Cardiac septum (tissue), 1 donor: ENCODE measurements around the gene CDK5RAP3. TPM values are rescaled to one million over a fixed set of nuclear protein-coding genes. Genes with fewer than 3 reads are reported as not detected.
"Not testable (repeated sequence)": the region's sequence is repeated elsewhere in the genome, so short reads cannot be mapped to it uniquely, and the experiment has no call there.

Source experiments
- DNase-seq: peaks from one replicate; pipeline ENCODE4 v3.0.0-alpha.2; 2020; ENCODE audit warnings: low spot score
- intact Hi-C: fragments of 100-400 bp; cut with DNase I; formaldehyde crosslinking; loops from one replicate; pipeline ENCODE4 v1.14.0; 2022
- long read RNA-seq: library from polyadenylated mRNA; unstranded; transcript quantifications from one replicate; pipeline ENCODE4 v2.0.0, GENCODE V29; 2021
- total RNA-seq: library from RNA; stranded (reverse); fragmentation: NEBNext Ultra II Directional; extraction: Animal tissue kit (Norgen Biotek cat#: 25700); gene quantifications from one replicate; pipeline ENCODE4 v1.2.1, GENCODE V29; 2021
- donor health status: DM: no; HTN: no; CAD: no.

Gene CDK5RAP3
- 58.2 TPM for total RNA-seq
- long read RNA-seq, transcript CDK5RAP3-201 (14 exons, 1,866 nt) = major isoform, 53 of 80 reads
- long read RNA-seq, partial matches to known transcripts = 15 of 80 reads
- long read RNA-seq, other reads (novel, unspliced or antisense) = 7 of 80 reads

DNA sequence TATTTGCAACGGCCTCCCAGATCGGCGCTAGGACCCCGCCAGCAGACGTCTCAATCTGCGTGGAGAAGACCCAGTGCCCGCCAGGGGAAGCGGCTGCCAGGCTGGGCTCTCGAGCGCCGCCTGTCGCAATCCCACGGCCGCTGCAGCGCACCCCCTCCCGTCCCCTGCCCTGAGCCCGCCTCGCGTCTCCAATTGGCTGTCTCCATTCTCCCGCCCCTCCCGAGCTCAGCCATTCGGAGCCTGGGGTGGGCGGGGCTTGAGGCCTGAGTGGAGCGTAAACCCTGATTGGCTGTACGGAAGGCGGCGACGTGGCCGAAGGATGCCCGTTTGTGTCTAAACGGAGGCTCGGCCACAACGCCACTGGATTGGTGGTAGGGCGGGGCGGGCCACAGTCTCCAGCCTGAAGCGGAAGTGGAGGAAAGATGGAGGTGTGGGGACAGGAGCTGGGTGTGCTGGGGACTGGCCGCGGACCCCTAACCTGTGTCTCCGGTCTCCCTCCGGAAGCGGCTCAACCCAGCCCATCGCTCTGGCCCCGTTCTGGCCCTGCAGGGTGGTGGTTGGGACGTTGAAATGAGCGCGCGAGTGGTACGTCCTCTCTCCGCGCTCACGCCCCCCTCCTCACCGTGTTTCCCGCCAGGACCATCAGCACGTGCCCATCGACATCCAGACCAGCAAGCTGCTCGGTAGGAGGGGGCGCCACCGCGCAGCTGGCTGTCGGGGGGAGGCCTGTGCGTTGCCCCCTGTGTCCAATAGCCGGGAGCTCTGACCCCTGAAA is at the start of gene CDK5RAP3:
TSS of gene CDK5RAP3 (plus strand) at position 389 of the 775 bp plus-strand sequence. CDS start at position 423, 34 bp downstream.
- intact Hi-C loops = loop anchor here (2.0 kb wide), 2 partner anchors 22 to 130 kb away; partner anchors contain the start of gene SCRN2
- DNase-seq = peak; percentile 100

GRCh38 chr17:47924785-47925677 is 45.9 kb upstream of the CDK5RAP3 start:
- intact Hi-C loops = no loop called here
- DNase-seq = no peak

DNA sequence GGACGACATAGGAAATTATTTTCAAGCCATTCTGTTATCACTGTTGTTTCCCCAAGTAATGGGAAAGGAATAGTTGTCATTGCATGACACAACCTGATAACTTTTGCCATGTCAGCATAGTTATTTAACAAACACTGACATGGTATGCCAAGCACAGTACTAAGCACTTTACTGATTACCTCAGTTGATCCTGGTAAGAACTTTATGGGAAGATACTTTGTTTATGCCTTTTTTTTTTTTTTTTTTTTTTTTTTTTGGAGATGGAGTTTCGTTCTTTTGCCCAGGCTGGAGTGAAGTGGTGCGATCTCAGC is 45.3 kb upstream of the CDK5RAP3 start:
- DNase-seq = no peak
- intact Hi-C loops = no loop called here

DNA sequence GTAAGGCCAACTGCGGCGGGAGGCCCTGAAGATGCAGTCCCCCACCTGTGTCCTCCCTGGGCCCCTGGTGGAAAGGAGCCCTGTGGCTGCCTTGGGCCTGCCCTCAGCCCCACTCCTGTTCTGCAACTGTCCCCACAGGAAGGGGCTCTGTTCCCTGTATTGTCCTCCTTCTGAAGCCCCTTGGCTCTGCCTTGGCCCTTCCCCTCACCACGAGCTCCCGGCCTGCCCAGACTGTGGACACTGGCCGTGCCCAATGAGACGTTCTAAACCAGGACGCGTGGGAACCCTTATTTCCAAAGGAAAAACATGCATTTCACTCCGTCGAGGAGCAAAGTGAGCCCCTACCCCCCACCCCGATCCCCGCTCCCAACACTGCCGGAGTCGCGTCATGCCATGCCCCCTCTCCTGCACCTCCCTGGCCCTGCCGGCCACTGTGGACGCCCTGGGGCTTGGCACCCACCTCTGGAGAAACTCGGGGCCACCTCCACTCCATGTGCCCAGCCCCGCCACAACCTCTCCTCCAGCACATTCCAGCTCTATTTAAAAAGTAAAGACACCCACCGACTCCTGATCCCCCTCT is 43.0 kb upstream of the CDK5RAP3 start:
- intact Hi-C loops = no loop called here
- no peak for DNase-seq

DNA sequence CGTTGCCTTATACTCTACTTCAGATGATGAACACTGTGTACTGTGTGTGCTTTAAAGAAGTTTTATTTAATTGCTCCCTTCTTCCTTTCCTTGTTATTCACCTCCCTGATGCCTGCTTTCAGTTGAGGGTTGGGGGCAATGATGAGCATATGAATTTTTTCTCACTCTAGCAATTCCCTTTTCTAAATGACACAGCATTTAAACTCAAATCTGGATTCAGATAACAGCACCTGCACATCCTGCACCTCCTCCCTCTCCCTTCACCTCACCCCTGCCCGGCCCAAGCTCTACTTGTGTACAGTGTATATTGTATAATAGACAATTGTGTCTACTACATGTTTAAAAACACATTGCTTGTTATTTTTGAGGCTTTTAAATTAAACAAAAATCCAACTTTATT is 42.5 kb upstream of the CDK5RAP3 start:
- no peak for DNase-seq
- intact Hi-C loops = no loop called here

- no peak for DNase-seq
- intact Hi-C loops = no loop called here
These were observed 41.5 kb upstream of the CDK5RAP3 start for GRCh38 chr17:47929218-47930000.

GRCh38 chr17:47931848-47932247 is 39.1 kb upstream of the CDK5RAP3 start:
- intact Hi-C loops = no loop called here
- no peak for DNase-seq

GRCh38 chr17:47934856-47935255 is 36.1 kb upstream of the CDK5RAP3 start:
- intact Hi-C loops = no loop called here
- DNase-seq = no peak

- intact Hi-C loops, DNase-seq: not testable (repeated sequence)
These were observed 35.4 kb upstream of the CDK5RAP3 start for GRCh38 chr17:47935468-47935867.

DNA sequence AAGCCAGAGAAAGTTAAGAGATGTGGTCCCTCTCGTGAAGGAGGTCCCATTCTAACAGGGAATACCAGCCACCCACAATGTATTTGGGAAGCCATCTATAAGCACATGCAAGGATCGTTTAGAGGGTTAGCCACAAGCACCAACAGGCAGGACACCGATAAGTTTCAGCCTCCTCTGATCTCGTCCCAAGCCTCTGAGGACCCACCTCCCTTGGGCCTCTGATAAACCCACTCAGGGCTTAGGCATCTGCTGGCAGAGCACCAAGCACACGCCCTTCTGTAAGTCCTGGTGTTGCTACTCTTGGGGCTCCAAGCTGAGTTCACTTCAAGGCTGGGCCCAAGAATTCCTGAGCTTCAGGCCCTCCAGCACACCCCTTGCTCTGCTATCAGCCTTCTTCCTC is 35.0 kb upstream of the CDK5RAP3 start:
- no peak for DNase-seq
- intact Hi-C loops = no loop called here

GRCh38 chr17:47937941-47938340 is 33.0 kb upstream of the CDK5RAP3 start:
- intact Hi-C loops = no loop called here
- no peak for DNase-seq

- intact Hi-C loops = loop anchor here (1.0 kb wide), 1 partner anchor 46 kb away; no protein-coding TSS in a partner anchor
- peak; percentile 97 for DNase-seq
These were observed 29.4 kb upstream of the CDK5RAP3 start, which contains the start of gene PNPO for GRCh38 chr17:47941246-47942095. Gene PNPO, plus strand, starts transcription at chr17:47941571. Its CDS starts 105 bp downstream, at chr17:47941676.

- DNase-seq = no peak
- intact Hi-C loops = no loop called here
These were observed 28.8 kb upstream of the CDK5RAP3 start for GRCh38 chr17:47942096-47942510.

DNA sequence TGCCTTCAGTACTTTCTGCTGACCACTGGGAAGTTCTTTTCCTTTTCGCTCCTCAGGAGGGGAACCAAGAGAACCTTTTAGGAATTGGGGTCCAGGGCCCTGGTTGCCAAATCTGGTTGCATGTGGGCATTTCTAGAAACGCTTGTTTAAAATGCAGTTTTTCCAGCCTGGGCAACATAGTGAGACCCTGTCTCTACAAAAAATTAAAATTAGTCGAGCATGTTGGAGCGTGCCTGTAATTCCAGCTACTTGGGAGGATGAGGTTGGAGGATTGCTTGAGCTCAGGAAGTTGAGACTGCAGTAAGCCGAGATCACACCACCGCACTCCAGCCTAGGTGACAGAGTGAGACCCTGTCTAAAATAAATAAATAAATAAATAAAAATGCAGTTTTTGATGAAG is 28.3 kb upstream of the CDK5RAP3 start:
- intact Hi-C loops = no loop called here
- no peak for DNase-seq

DNA sequence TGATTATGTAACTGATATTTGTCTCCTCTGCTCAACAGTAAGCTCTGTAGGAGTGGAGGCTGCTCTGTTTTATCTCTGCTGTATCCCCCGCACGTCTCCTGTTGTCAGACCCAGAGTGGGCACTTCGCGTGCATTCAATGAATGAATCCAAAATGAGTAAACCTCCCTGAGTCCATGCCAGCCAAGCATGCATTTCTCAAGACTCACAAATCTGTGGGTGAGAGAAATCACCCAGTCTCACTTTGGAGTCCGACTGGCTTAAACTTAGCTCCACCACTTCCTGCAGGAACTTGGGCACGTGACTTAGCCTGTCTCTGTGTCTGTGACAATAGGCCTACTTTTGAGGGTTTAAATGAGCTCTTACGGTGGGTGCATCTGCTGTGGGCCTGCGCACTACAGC is 25.8 kb upstream of the CDK5RAP3 start:
- no peak for DNase-seq
- intact Hi-C loops = no loop called here

DNA sequence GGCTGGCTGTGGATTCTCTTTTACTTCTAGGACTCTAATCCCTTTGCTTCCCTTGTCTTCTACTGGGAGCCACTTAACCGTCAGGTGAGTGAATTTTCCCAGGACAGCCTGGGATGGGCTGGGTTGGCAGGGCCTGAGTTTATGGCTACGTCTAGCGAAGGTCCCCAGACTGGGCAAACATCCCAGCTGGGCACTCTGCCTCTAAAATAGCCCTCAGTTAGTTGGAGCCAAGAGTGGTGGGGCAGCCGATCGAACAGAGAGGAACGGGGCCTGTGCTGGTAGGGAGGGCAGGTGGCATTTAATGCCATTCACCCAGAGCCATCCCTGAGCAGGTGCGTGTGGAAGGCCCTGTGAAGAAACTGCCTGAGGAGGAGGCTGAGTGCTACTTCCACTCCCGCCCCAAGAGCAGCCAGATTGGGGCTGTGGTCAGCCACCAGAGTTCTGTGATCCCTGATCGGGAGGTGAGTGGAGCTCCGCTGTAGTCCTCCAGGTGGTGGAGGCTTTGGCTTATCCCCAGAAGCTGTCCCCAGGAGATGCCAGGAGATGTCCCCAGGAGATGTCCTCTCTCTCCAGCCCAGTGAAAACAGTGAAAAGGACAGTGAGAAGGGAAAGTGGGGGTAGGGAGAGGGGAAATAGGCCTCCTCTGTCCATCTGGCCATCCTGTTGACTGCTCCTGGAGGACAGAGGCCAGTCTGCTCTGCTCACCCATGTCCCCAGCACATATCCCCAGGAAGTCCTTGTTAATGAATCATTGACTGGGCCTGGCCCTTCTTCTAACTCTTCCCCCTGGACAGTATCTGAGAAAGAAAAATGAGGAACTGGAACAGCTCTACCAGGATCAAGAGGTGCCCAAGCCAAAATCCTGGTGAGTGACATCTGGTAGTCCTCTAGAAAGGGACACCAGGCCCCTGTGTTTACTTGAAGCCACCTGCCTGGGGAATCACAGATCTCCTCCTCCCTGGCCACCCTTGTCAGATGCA is 25.1 kb upstream of the CDK5RAP3 start:
- intact Hi-C loops = no loop called here

GRCh38 chr17:47946516-47946915 is 24.4 kb upstream of the CDK5RAP3 start:
- intact Hi-C loops = no loop called here
- no peak for DNase-seq

More for the DNA sequence above, 25.1 kb upstream of the CDK5RAP3 start:
- no peak for DNase-seq
